Suppressor macrophage treated with lipopolysaccharide for 4 hours (primary cell): Measurements from ENCODE around the gene CT45A1.
"Not testable (repeated sequence)": the region's sequence is repeated elsewhere in the genome, so short reads cannot be mapped to it uniquely, and the experiment has no call there.

Experiments used
- DNase-seq: peaks from one replicate; pipeline ENCODE4 v3.0.0-alpha.2; 2020

The CT45A1 gene

GRCh38 chrX:135713183-135713689, at the start of gene CT45A1:
CT45A1 (plus strand) TSS chrX:135713639; CDS start chrX:135718941, 5,302 bp downstream.
- peak; percentile 3 for DNase-seq

- not testable (repeated sequence) for DNase-seq
Measured at GRCh38 chrX:135672979-135673378, 40.5 kb upstream of the CT45A1 start.

- peak; percentile 12 for DNase-seq
Measured at GRCh38 chrX:135688137-135688536, 25.3 kb upstream of the CT45A1 start.

GRCh38 chrX:135695471-135695870, 18.0 kb upstream of the CT45A1 start:
- no peak for DNase-seq

- no peak for DNase-seq
Measured at GRCh38 chrX:135697601-135698000, 15.8 kb upstream of the CT45A1 start.

- no peak for DNase-seq
Measured at GRCh38 chrX:135698924-135699323, 14.5 kb upstream of the CT45A1 start.

GRCh38 chrX:135707880-135708279, 5.6 kb upstream of the CT45A1 start:
- peak; percentile 63 for DNase-seq

- DNase-seq, result no peak
Measured at GRCh38 chrX:135713795-135714194, 356 bp downstream of the CT45A1 start.

- not testable (repeated sequence) for DNase-seq
Measured at GRCh38 chrX:135734666-135735065, 21.2 kb downstream of the CT45A1 start.

GRCh38 chrX:135737366-135738071, 24.1 kb downstream of the CT45A1 start:
- no peak for DNase-seq

- DNase-seq, result peak; percentile 68
Measured at GRCh38 chrX:135740681-135741149, 27.3 kb downstream of the CT45A1 start.

GRCh38 chrX:135741192-135741715, 27.8 kb downstream of the CT45A1 start:
- no peak for DNase-seq

- DNase-seq, result not testable (repeated sequence)
Measured at GRCh38 chrX:135744739-135745138, 31.3 kb downstream of the CT45A1 start.

GRCh38 chrX:135768091-135768490, 54.7 kb downstream of the CT45A1 start, which contains the start of gene CT45A3:
CT45A3 (minus strand) TSS chrX:135768191; CDS start chrX:135764444, 3,747 bp downstream.
- not testable (repeated sequence) for DNase-seq
